GM19455 (cell line): Measurements from ENCODE around the gene GPR158.

ENCODE experiments used
- ATAC-seq: cut with Tn5 transposase; IDR thresholded peaks from one replicate; pipeline ENCODE4 v1.9.1; 2021; ENCODE audit not compliant: unreplicated experiment

GPR158 gene

GRCh38 chr10:25564351-25564750 is 389.6 kb downstream of the GPR158 start:
- ATAC-seq, result no peak

GRCh38 chr10:25565570-25565969 is 390.8 kb downstream of the GPR158 start:
- no peak for ATAC-seq

GRCh38 chr10:25573316-25573715 is 398.5 kb downstream of the GPR158 start:
- no peak for ATAC-seq

GRCh38 chr10:25575343-25575742 is 400.5 kb downstream of the GPR158 start:
- ATAC-seq, result no peak

GRCh38 chr10:25578061-25578460 is 403.3 kb downstream of the GPR158 start:
- no peak for ATAC-seq

- no peak for ATAC-seq
These were observed 408.2 kb downstream of the GPR158 start for GRCh38 chr10:25582961-25583360.

- ATAC-seq, result no peak
These were observed 425.9 kb downstream of the GPR158 start for GRCh38 chr10:25600651-25601050.

DNA sequence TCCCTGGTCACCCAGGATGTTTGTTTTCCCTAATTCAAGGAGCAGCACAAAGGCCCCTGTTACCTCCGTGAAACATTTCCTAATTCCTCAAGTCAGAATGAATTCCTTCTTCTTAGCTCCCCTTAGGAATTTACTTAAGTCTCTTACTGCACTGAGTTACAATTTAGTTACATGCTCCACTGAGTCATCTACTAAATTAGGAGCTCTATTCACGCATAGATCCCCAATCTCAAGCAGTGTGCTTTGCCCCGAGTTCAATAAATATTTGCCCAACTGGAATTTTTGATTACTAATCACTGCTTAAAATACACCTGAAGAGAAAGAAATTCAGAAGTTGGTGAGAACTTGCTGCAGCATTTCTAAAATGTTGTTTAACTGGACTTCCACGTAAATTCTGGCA is 429.8 kb downstream of the GPR158 start:
- ATAC-seq, result no peak

- ATAC-seq, result no peak
These were observed 439.9 kb downstream of the GPR158 start for GRCh38 chr10:25614652-25615051.

GRCh38 chr10:25615926-25616325 is 441.1 kb downstream of the GPR158 start:
- no peak for ATAC-seq

- ATAC-seq, result no peak
These were observed 442.2 kb downstream of the GPR158 start for GRCh38 chr10:25616903-25617592.

- no peak for ATAC-seq
These were observed 452.8 kb downstream of the GPR158 start for GRCh38 chr10:25627606-25628005.

- no peak for ATAC-seq
These were observed 454.5 kb downstream of the GPR158 start for GRCh38 chr10:25629333-25629732.

DNA sequence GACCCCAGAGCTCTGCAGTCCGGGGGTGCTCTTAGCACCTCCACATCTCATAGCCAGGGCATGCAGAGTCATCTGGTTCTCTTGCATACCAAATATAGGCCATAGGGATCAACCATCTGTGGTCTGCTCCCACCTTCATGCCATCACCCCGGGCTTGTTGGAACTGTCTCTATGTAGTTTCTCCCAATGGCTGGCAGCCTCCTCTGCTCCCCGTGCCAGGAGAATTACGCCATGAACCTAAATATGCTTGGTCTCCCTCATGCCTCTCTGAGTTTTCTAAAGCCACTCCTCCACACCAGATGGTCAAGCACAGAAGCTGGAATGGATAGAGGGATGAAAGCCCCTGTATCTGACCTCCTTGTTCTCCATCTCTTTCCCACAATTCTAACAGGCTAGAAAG is 456.7 kb downstream of the GPR158 start:
- ATAC-seq, result no peak

GRCh38 chr10:25632802-25633201 is 458.0 kb downstream of the GPR158 start:
- ATAC-seq, result no peak

GRCh38 chr10:25633542-25633941 is 458.7 kb downstream of the GPR158 start:
- ATAC-seq, result no peak

DNA sequence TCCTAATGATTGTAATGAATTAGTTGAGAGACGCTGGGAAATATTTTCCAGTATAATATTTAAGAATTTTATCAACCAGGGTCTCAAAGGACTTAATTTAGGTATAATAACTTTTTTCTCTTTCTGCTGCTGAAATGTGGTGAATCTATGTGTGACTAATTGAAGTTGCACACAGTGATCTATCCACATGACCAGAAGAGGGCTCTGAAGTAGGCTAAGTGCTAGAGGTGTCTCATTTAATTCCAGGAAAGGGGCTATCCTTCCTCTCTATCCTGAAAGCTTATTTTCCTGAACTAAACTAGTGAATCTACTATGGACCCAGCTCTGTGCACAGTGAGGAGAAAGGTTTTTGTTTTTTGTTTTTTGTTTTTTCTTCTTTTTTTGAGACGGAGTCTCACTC is 464.8 kb downstream of the GPR158 start:
- ATAC-seq, result no peak

GRCh38 chr10:25641595-25641994 is 466.8 kb downstream of the GPR158 start:
- ATAC-seq, result no peak

GRCh38 chr10:25642721-25643120 is 467.9 kb downstream of the GPR158 start:
- ATAC-seq, result no peak

- ATAC-seq, result no peak
These were observed 471.6 kb downstream of the GPR158 start for GRCh38 chr10:25646371-25646770.

DNA sequence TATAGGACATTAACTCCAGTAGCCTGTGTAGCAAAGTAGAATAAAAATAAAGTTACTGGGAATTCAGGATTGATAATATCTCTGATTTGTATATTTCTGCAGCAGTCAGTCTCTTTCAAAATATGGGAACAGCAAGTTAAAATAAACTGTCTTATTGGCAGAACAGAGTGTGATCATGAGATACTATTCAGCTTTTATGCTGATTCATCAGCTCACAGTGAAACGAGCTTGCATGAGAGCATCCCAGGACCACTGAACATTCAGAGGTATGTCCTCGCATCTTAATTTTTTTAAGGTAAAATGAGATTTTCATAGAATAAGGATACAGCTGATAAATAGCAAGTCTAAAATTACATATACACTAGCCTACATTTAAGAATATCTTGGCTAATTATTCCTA is 476.7 kb downstream of the GPR158 start:
- ATAC-seq, result no peak
